Measurements from ENCODE around the gene CASP3.

- no peak for TF ChIP-seq POLR2AphosphoS5 (IDR thresholded peaks at IDR 0.05; ENCODE audit: low read depth, low read length)
- no peak for TF ChIP-seq RXRA (IDR thresholded peaks at IDR 0.05; ENCODE audit: borderline replicate concordance, low read depth)
Measured at GRCh38 chr4:184662236-184662635, 13.0 kb upstream of the CASP3 start.
